WI38 (cell line): ENCODE data around the gene P4HA2.

Experiments
- H3K4me3 ChIP-seq: 2 replicates; pipeline ENCODE4 v1.5.1; 2011; ENCODE audit warnings: low read depth, mild to moderate bottlenecking, control low read depth, low read length
- CTCF ChIP-seq: IDR thresholded peaks from 2 replicates; pipeline ENCODE4 v1.5.1; 2012; ENCODE audit warnings: low read depth, mild to moderate bottlenecking, control low read depth, low read length

Gene P4HA2

DNA sequence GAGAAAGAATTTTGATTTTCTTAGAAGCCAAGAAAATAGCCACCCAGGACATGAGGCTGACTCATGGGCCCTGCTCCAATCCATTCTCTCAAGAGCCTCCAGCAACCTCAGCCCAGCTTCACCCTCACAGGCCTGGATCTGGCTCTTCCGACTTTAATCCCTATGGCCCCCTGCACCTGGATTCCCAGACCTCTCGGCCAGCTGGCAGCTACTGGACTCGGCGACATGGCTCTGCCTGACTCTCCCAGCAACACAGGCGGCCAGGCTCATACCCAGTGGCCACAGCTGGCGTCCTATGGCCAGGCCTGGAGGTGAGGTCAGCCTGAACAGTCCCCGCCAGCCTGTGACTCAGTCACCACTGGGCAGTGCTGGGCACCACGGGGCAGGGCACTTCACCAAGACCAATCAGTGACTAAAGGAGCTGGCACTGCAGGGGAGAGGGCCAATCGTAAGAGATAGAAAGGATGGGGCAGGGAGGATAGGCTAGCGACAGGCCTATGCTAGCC lies 23.6 kb upstream of the P4HA2 start:
- H3K4me3 ChIP-seq: no peak overlapping the region
- no peak for TF ChIP-seq CTCF

DNA sequence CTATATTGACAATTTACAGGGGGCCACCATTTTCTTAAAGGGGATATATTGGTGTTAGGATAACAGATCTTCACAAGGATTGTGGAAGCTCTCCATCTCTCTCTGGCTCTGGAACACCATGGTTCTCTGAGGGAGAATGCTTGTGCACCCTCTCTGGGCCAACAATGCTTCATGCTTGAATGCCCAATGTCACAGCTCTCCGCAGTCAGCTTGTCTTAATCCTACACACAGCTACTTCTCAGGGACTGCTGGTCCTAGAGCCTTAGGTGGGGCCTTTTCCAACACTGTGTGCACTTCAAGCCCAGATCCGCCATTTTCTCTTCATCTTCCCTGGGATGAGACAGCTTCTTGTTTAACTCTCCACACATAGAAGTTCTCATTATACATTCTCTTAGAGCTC lies 22.9 kb upstream of the P4HA2 start:
- H3K4me3 ChIP-seq: no peak overlapping the region
- TF ChIP-seq CTCF: no peak

DNA sequence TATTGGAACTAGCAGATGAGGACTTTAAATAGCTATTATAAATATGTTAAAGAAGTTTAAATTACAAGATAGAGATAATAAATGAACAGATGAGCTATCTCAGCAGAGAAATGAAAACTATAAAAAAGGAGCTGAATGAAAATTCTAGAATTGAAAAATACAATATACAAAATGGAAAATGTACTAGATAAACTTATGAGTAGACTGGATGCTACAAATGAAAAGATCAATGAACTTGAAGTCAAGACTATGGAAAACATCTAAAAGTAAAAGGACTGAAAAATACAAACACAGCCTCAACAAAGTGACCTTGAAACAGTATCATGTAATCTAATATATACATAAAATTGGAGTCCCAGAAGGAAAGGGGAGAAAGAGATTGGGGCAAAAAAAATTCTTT lies 19.2 kb upstream of the P4HA2 start:
- no peak for TF ChIP-seq CTCF
- H3K4me3 ChIP-seq: no peak overlapping the region

DNA sequence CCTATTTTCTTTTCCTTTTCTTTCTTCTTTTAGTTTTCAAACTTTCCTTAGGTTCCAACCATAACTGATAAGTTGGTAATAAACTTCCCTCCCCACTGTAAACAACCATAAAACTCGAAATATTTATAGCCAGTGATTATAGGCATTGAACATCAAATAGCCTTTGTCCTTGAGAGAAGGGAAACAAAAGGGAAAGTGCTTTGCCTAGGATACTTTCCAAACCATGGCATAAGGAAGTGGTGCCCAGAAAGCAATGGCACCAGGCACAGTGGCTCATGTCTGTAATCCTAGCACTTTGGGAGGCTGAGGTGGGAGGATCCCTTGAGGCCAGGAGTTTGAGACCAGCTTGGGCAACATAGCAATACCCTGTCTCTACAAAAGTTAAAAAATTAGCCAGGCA lies 17.9 kb upstream of the P4HA2 start:
- no peak for TF ChIP-seq CTCF
- H3K4me3 ChIP-seq: no peak overlapping the region

- H3K4me3 ChIP-seq: no peak overlapping the region
- TF ChIP-seq CTCF: no peak
Measured at GRCh38 chr5:132243366-132243977, 15.8 kb upstream of the P4HA2 start.

DNA sequence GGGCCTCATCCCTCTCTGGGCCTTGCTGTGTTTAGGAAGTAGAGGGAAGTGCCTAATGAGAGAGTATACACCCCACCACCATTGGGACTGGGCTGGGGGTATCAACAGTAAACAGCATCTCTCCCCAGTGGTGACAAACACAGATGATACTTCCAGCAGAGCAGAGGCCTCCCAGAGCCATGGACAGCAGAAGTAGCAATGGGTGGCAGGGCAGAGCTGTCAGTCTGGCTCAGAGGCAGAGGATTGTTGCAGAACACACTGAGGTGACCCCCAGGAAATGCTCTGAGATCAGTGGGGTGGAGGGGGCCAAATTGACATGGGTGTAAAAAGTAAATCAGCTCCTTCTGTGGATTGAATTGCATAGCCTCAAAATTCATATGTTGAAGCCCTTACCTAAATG lies 12.1 kb upstream of the P4HA2 start:
- no peak overlapping the region for H3K4me3 ChIP-seq
- TF ChIP-seq CTCF: no peak

DNA sequence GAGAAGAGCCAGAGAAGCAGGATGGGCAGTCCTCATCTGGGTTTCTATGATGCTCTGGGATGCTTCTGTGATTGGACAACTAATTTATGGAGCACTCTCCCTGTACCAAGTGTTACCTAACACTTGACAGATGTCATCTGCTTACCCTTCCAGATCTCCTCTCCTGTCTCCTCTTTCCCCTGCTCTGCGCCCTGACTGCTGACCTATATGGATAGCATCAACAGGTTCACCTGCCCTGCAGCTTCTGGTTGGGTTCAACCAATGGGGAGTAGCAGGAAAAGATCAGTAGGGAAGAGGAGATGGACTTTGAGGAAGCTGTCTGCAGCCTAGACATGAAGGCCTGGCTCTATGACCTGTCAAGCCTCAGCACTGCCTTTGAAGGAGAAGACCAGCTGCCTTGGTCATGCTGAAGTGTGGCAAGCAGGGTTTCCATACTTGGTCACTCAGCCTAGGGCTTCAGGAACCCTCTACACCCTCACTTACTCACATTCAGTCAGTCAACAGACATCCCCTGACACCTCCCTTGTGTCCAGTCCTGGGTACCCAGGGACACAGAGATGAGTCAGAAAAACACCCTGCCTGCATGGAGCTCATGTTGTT lies 11.3 kb upstream of the P4HA2 start:
- no peak overlapping the region for H3K4me3 ChIP-seq

More for the DNA sequence above, 11.3 kb upstream of the P4HA2 start:
- no peak for TF ChIP-seq CTCF
